ENCODE measurements around the gene FIG4.
A peak's percentile ranks its signal among the peaks of the same experiment; 100 is the strongest.
"Not testable (repeated sequence)": the region's sequence is repeated elsewhere in the genome, so short reads cannot be mapped to it uniquely, and the experiment has no call there.

Gene FIG4

DNA sequence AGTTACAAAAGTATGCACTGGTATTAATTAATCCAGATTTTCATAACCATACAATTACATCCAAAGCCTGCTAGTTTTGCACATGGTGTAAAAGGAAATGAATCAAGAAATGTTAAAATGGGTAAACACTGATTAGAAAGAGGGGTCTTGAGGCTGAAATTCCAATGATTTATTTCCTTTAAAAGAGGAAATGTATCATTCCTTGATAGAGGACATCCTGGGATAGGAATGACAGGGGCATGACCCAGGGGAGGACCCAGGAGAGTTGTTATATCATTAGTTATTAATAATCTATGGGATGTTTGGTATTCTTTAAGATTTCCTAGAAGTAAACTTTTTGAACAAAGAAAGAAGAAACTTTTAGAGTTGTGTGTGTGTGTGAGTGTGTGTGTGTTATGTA is 18.3 kb upstream of the FIG4 start:
- Histone ChIP-seq H3K9me3 (ENCODE audit: control insufficient read depth in 5 of 5, low read length in 5 of 5) (no peaks in the 10 kb centered on the region), H3K36me3 (ENCODE audit: control insufficient read depth in 5 of 5, insufficient read depth in 5 of 5, low read length in 5 of 5) (peaks cover 0 to 2% (median 0%) of the 10 kb centered on the region in 5 donors), H3K4me1 (ENCODE audit: control insufficient read depth in 5 of 5, insufficient read depth in 5 of 5, low read length in 5 of 5) (no peaks in the 10 kb centered on the region), H3K27me3 (ENCODE audit: control insufficient read depth in 5 of 5, insufficient read depth in 4 of 5, low read length in 5 of 5) (no peaks in the 10 kb centered on the region), H3K4me3 (ENCODE audit: low read depth in 1 of 5, low read length in 5 of 5) (no peak overlapping the region), H3K27ac (ENCODE audit: low read depth, low read length) (no peak overlapping the region), H3K9ac (ENCODE audit: low read length in 5 of 5) (no peak overlapping the region)

DNA sequence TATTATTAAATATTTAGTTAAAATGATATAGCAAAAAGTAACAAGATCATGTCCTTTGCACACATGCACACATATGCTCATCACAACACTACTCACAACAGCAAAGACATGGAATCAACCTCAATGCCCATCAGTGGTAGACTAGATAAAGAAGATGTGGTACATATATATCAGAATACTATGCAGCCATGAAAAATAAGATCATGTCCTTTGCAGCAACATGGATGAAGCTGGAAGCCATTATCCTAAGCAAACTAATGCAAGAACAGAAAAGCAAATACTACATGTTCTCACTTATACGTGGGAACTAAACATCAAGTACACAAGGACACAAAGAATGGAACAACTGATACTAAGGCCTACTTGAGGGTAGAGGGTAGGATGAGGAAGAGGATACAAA is 14.4 kb upstream of the FIG4 start:
- H3K4me3 ChIP-seq (ENCODE audit: low read depth in 1 of 5, low read length in 5 of 5) = no peak overlapping the region
- no peaks in the 10 kb centered on the region for H3K4me1 ChIP-seq (ENCODE audit: control insufficient read depth in 5 of 5, insufficient read depth in 5 of 5, low read length in 5 of 5)
- H3K27me3 ChIP-seq (ENCODE audit: control insufficient read depth in 5 of 5, insufficient read depth in 4 of 5, low read length in 5 of 5) = no peaks in the 10 kb centered on the region
- no peak overlapping the region for H3K27ac ChIP-seq (ENCODE audit: low read depth, low read length)
- H3K36me3 ChIP-seq (ENCODE audit: control insufficient read depth in 5 of 5, insufficient read depth in 5 of 5, low read length in 5 of 5) = no peaks in the 10 kb centered on the region
- H3K9ac ChIP-seq (ENCODE audit: low read length in 5 of 5) = no peak overlapping the region
- H3K9me3 ChIP-seq (ENCODE audit: control insufficient read depth in 5 of 5, low read length in 5 of 5) = no peaks in the 10 kb centered on the region

DNA sequence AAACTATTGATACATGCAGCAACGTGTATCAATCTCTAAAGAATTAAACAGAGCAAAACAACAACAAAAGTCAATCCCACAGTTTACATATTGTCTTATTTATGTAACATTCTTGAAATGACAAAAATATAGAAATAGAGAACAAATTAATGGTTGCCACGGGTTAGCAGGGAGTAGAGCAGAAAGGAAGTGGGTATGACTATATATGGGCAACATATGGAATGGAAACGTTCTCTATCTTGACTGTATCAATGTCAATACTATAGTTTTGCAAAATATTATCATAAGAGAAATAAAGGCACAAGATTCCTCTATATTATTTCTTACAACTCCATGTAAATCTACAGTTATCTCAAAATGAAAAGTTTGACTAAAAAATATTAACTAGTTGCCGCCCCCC is 12.9 kb upstream of the FIG4 start:
- Histone ChIP-seq H3K36me3 (ENCODE audit: control insufficient read depth in 5 of 5, insufficient read depth in 5 of 5, low read length in 5 of 5) (no peaks in the 10 kb centered on the region), H3K9me3 (ENCODE audit: control insufficient read depth in 5 of 5, low read length in 5 of 5) (no peaks in the 10 kb centered on the region), H3K4me1 (ENCODE audit: control insufficient read depth in 5 of 5, insufficient read depth in 5 of 5, low read length in 5 of 5) (no peaks in the 10 kb centered on the region), H3K27me3 (ENCODE audit: control insufficient read depth in 5 of 5, insufficient read depth in 4 of 5, low read length in 5 of 5) (no peaks in the 10 kb centered on the region), H3K27ac (ENCODE audit: low read depth, low read length) (no peak overlapping the region), H3K4me3 (ENCODE audit: low read depth in 1 of 5, low read length in 5 of 5) (no peak overlapping the region), H3K9ac (ENCODE audit: low read length in 5 of 5) (no peak overlapping the region)

DNA sequence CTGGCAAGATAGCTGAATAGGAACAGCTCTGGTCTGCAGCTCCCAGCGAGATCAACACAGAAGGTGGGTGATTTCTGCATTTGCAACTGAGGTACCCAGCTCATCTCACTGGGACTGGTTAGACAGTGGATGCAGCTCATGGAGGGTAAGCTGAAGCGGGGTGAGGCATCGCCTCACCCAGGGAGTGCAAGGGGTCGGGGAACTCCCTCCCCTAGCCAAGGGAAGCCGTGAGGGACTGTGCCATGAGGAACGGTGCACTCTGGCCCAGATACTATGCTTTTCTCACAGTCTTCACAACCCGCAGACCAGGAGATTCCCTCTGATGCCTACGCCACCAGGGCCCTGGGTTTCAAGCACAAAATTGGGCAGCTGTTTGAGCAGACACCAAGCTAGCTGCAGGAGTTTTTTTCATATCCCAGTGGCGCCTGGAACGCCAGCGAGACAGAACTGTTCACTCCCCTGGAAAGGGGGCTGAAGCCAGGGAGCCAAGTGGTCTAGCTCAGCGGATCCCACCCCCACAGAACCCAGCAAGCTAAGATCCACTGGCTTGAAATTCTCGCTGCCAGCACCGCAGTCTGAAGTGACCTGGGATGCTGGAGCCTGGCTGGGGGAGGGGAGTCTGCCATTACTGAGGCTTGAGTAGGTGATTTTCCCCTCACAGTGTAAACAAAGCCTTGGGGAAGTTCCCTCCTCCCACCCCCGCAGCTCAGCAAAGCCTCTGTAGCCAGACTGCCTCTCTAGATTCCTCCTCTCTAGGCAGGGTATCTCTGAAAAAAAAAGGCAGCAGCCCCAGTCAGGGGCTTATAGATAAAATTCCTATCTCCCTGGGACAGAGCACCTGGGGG is 12.2 kb upstream of the FIG4 start:
- not testable (repeated sequence) for H3K27me3 ChIP-seq (ENCODE audit: control insufficient read depth in 5 of 5, insufficient read depth in 4 of 5, low read length in 5 of 5); H3K9me3 ChIP-seq (ENCODE audit: control insufficient read depth in 5 of 5, low read length in 5 of 5); H3K36me3 ChIP-seq (ENCODE audit: control insufficient read depth in 5 of 5, insufficient read depth in 5 of 5, low read length in 5 of 5); H3K4me1 ChIP-seq (ENCODE audit: control insufficient read depth in 5 of 5, insufficient read depth in 5 of 5, low read length in 5 of 5); H3K27ac ChIP-seq (ENCODE audit: low read depth, low read length); H3K4me3 ChIP-seq (ENCODE audit: low read depth in 1 of 5, low read length in 5 of 5); H3K9ac ChIP-seq (ENCODE audit: low read length in 5 of 5)

DNA sequence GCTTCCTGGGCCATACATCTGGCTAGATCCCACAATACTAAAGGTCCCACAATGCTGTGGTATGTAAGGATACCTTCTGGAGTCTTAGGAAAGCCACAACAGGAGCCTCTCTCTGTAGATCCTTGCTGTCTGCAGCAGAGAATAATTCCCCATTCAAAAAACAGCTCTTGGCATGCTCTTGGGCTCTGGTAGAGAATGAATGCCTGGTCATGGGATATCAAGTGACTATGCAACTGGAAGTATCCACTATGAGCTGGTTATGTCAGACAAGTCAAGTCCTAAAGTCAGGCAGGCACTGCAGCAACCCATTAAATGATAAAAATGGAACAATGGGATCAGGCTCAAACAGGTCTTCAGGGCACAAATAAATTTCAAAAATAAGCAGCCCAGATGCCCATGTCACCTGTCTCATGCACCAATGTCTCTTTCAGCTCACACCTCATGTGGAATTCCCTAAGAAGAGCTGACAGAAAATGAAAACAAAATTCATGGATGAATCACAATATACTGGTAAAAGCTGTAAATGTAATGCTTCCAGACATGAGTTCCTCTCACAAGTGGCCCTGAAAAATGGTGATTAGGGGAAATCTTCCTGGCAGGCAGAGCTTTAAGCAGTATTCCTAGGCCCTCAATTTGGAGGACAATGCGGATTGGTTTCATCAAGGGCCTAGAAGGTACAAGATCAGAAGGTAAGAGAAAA is 4.4 kb upstream of the FIG4 start:
- Histone ChIP-seq H3K36me3 (ENCODE audit: control insufficient read depth in 5 of 5, insufficient read depth in 5 of 5, low read length in 5 of 5) (no peaks in the 10 kb centered on the region), H3K4me3 (ENCODE audit: low read depth in 1 of 5, low read length in 5 of 5) (no peak overlapping the region), H3K9ac (ENCODE audit: low read length in 5 of 5) (no peak overlapping the region), H3K27me3 (ENCODE audit: control insufficient read depth in 5 of 5, insufficient read depth in 4 of 5, low read length in 5 of 5) (no peaks in the 10 kb centered on the region), H3K9me3 (ENCODE audit: control insufficient read depth in 5 of 5, low read length in 5 of 5) (peaks cover 0 to 4% (median 2%) of the 10 kb centered on the region in 5 donors), H3K27ac (ENCODE audit: low read depth, low read length) (no peak overlapping the region), H3K4me1 (ENCODE audit: control insufficient read depth in 5 of 5, insufficient read depth in 5 of 5, low read length in 5 of 5) (peaks cover 0 to 21% (median 11%) of the 10 kb centered on the region in 5 donors)

DNA sequence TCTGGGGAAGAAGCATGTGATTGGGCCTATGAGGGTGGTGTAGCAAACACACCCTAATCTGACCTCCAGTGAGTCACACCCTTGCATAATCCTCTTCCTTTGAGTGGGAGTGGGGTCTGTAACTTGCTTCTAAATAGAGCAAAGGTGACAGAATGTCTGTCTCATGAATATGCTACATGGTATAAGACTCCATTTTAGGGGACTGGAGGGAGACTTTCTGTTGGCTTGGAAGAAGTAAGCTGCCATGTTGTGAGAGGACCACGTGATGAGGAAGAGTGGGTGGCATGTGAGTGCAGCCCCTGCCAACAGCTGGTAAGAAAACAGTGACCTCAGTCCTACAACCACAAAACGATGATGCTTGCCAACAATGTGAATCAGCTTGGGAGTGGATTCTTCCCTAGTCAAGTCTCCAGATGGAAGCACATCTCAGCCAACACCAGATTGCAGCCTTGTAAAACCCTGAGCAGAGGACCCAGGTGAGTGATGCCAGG is 3.8 kb upstream of the FIG4 start:
- Histone ChIP-seq H3K27me3 (ENCODE audit: control insufficient read depth in 5 of 5, insufficient read depth in 4 of 5, low read length in 5 of 5) (no peaks in the 10 kb centered on the region), H3K9ac (ENCODE audit: low read length in 5 of 5) (no peak overlapping the region), H3K27ac (ENCODE audit: low read depth, low read length) (no peak overlapping the region), H3K9me3 (ENCODE audit: control insufficient read depth in 5 of 5, low read length in 5 of 5) (peaks cover 0 to 4% (median 2%) of the 10 kb centered on the region in 5 donors), H3K36me3 (ENCODE audit: control insufficient read depth in 5 of 5, insufficient read depth in 5 of 5, low read length in 5 of 5) (no peaks in the 10 kb centered on the region), H3K4me3 (ENCODE audit: low read depth in 1 of 5, low read length in 5 of 5) (no peak overlapping the region), H3K4me1 (ENCODE audit: control insufficient read depth in 5 of 5, insufficient read depth in 5 of 5, low read length in 5 of 5) (peaks cover 0 to 27% (median 17%) of the 10 kb centered on the region in 5 donors)

DNA sequence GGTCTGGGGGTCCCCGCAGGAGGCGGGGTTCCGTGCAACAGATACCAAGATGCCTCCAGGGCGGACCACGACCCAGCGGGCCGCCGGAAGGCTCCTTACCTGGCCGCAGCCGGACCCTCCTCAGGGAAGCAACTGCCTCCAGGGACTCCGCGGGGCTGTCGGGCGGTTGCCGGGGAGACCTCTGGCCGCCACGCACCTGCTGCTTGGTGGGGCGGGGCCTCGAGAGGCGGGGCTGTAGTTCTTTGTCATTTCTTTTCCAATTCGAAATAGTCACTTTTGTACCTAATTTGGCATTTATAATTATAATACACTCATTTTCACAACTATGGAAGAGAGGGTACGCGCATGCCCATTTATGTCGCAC is 741 bp upstream of the FIG4 start:
- Histone ChIP-seq H3K27ac (ENCODE audit: low read depth, low read length) (peak overlapping the region; percentile 87), H3K9me3 (ENCODE audit: control insufficient read depth in 5 of 5, low read length in 5 of 5) (peaks cover 0 to 4% (median 2%) of the 10 kb centered on the region in 5 donors), H3K4me1 (ENCODE audit: control insufficient read depth in 5 of 5, insufficient read depth in 5 of 5, low read length in 5 of 5) (peaks cover 0 to 37% (median 17%) of the 10 kb centered on the region in 5 donors)

DNA sequence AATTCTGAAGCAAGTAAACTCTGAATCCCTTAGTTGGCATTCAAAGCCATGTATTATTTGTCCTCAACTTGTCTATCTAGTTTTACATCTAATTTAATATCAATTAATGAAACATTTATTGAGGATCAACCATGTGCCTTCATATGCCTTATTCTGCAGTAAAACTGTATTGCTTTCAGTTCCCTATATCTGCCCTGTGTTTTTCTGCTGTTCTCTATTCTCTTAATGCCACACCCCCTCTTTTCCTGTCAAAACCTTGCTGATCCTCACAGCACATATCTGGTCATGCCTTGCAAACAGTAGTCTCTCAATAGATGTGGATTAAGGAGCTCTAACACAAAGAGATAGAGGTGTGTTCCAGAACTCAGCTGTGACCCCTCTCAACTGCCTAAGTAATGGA is 2.0 kb downstream of the FIG4 start:
- Histone ChIP-seq H3K4me1 (ENCODE audit: control insufficient read depth in 5 of 5, insufficient read depth in 5 of 5, low read length in 5 of 5) (peaks cover 0 to 37% (median 25%) of the 10 kb centered on the region in 5 donors), H3K27me3 (ENCODE audit: control insufficient read depth in 5 of 5, insufficient read depth in 4 of 5, low read length in 5 of 5) (no peaks in the 10 kb centered on the region), H3K36me3 (ENCODE audit: control insufficient read depth in 5 of 5, insufficient read depth in 5 of 5, low read length in 5 of 5) (no peaks in the 10 kb centered on the region), H3K9me3 (ENCODE audit: control insufficient read depth in 5 of 5, low read length in 5 of 5) (no peaks in the 10 kb centered on the region), H3K27ac (ENCODE audit: low read depth, low read length) (no peak overlapping the region), H3K9ac (ENCODE audit: low read length in 5 of 5) (no peak overlapping the region), H3K4me3 (ENCODE audit: low read depth in 1 of 5, low read length in 5 of 5) (no peak overlapping the region)

More for the DNA sequence above, 741 bp upstream of the FIG4 start:
- Histone ChIP-seq H3K9ac (ENCODE audit: low read length in 5 of 5) (peak overlapping the region; percentile 80 to 96 (median 87)), H3K4me3 (ENCODE audit: low read depth in 1 of 5, low read length in 5 of 5) (peak overlapping the region; percentile 76 to 98 (median 92)), H3K36me3 (ENCODE audit: control insufficient read depth in 5 of 5, insufficient read depth in 5 of 5, low read length in 5 of 5) (no peaks in the 10 kb centered on the region), H3K27me3 (ENCODE audit: control insufficient read depth in 5 of 5, insufficient read depth in 4 of 5, low read length in 5 of 5) (no peaks in the 10 kb centered on the region)

DNA sequence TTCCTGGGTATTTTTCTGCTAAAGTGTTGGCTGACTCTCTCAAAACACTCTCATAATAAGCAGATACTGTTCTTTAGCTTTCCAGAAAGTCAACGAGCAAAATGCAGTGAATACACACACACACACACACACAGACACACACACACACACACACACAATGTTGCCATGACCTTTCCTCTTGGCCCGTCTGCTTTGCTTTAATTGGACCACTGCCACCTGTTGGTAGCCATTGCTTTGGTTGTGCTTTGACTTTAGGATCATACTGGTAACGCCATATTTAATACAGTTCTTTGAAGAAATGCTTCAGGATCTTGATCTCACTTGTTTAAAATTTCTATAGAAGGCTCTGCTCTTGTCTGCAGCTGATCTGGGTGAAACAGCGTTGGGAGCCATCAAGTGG is 4.4 kb downstream of the FIG4 start:
- Histone ChIP-seq H3K9me3 (ENCODE audit: control insufficient read depth in 5 of 5, low read length in 5 of 5) (no peaks in the 10 kb centered on the region), H3K9ac (ENCODE audit: low read length in 5 of 5) (no peak overlapping the region), H3K27ac (ENCODE audit: low read depth, low read length) (no peak overlapping the region), H3K36me3 (ENCODE audit: control insufficient read depth in 5 of 5, insufficient read depth in 5 of 5, low read length in 5 of 5) (peaks cover 0 to 3% (median 0%) of the 10 kb centered on the region in 5 donors), H3K4me1 (ENCODE audit: control insufficient read depth in 5 of 5, insufficient read depth in 5 of 5, low read length in 5 of 5) (peaks cover 0 to 24% (median 16%) of the 10 kb centered on the region in 5 donors), H3K27me3 (ENCODE audit: control insufficient read depth in 5 of 5, insufficient read depth in 4 of 5, low read length in 5 of 5) (no peaks in the 10 kb centered on the region), H3K4me3 (ENCODE audit: low read depth in 1 of 5, low read length in 5 of 5) (no peak overlapping the region)

DNA sequence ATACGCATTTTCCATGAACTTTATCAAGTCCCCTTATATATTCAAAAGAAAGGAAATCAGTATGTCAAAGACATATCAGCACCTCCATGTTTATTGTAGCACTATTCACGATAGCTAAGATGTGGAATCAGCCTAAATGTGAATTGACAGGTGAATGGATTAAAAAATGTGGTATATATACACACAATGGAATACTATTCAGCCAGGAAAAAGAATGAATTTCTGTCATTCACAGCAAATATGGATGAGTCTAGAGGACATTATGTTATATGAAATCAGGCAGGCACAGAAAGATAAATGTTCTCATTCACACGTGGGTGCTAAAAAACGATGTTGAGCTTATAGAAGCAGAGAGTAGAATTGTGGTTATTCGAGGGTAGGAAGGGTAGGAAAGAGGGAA is 5.3 kb downstream of the FIG4 start:
- Histone ChIP-seq H3K9me3 (ENCODE audit: control insufficient read depth in 5 of 5, low read length in 5 of 5) (no peaks in the 10 kb centered on the region), H3K4me1 (ENCODE audit: control insufficient read depth in 5 of 5, insufficient read depth in 5 of 5, low read length in 5 of 5) (peaks cover 0 to 25% (median 17%) of the 10 kb centered on the region in 5 donors), H3K4me3 (ENCODE audit: low read depth in 1 of 5, low read length in 5 of 5) (no peak overlapping the region), H3K27me3 (ENCODE audit: control insufficient read depth in 5 of 5, insufficient read depth in 4 of 5, low read length in 5 of 5) (no peaks in the 10 kb centered on the region), H3K27ac (ENCODE audit: low read depth, low read length) (no peak overlapping the region), H3K9ac (ENCODE audit: low read length in 5 of 5) (no peak overlapping the region), H3K36me3 (ENCODE audit: control insufficient read depth in 5 of 5, insufficient read depth in 5 of 5, low read length in 5 of 5) (peaks cover 0 to 3% (median 0%) of the 10 kb centered on the region in 5 donors)
